Mesothelial cell of epicardium (in vitro differentiated cells): Measurements from ENCODE around the gene LMCD1. TPM values are rescaled to one million over a fixed set of nuclear protein-coding genes. Genes with fewer than 3 reads are reported as not detected.

Experiments used
- DNase-seq, 2 experiments: peaks; one replicate each; pipeline ENCODE4 v3.0.0; 2021; ENCODE audit warnings: low spot score in 2 of 2; ENCODE audit not compliant: unreplicated experiment in 2 of 2
- H3K27ac Mint-ChIP-seq: 2 replicates; pipeline ENCODE4 v1.8.0; 2021; ENCODE audit warnings: mixed read lengths
- H3K27me3 Mint-ChIP-seq: 2 replicates; pipeline ENCODE4 v1.8.0; 2021; ENCODE audit warnings: low read depth, mixed read lengths
- H3K36me3 Mint-ChIP-seq: 2 replicates; pipeline ENCODE4 v1.8.0; 2021; ENCODE audit warnings: mixed read lengths
- H3K4me1 Mint-ChIP-seq: 2 replicates; pipeline ENCODE4 v1.8.0; 2021; ENCODE audit warnings: mixed read lengths
- H3K4me3 Mint-ChIP-seq: 2 replicates; pipeline ENCODE4 v1.8.0; 2021; ENCODE audit warnings: mild to moderate bottlenecking, moderate library complexity, mixed read lengths
- H3K9me3 Mint-ChIP-seq: 2 replicates; pipeline ENCODE4 v1.8.0; 2021; ENCODE audit warnings: mixed read lengths
- total RNA-seq: library from RNA; stranded (reverse); gene quantifications from 3 replicates; pipeline ENCODE4 v1.2.1, GENCODE V29; 2021
- TF ChIP-seq, protein P1 (sequence below): fragments of 200-600 bp; sonication (generic); IDR thresholded peaks from one replicate; pipeline ENCODE4 v1.5.0; 2021; ENCODE audit warnings: antibody characterized with exemption; ENCODE audit not compliant: unreplicated experiment

The LMCD1 gene
- total RNA-seq, 1 donor from 2014 or later, result 20.8 TPM

DNA sequence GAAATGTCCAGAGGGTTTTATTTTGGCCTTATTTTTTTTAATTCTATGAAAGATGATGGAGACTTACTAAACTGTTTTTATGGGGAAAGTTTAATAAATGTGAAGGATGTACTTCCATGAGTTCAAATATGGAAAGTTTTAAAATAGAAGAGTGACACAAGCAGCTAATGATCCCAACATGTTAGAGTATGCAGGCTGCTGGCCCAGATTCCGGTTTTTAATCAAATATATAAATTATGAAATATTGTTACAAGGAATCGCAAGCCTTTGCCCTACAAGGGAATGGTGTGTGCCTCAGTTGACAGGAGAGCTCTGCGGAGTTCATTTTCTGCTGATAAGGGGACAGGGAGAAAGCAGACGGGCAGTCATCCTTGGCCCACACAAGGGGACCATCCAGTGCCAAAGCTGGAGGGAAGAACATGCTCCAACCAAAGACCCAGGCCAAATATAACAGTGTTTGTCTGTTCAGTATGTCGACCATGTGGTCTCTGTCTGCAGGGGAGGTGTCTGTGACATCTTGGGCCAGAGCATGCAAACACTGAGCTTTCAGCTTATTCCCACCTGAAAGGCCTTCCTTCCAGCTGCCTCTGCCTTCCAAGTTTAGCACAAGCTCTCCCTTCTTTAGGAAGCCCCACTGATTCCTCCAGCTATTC is 73.2 kb downstream of the LMCD1 start:
- TF ChIP-seq, protein P1, sequence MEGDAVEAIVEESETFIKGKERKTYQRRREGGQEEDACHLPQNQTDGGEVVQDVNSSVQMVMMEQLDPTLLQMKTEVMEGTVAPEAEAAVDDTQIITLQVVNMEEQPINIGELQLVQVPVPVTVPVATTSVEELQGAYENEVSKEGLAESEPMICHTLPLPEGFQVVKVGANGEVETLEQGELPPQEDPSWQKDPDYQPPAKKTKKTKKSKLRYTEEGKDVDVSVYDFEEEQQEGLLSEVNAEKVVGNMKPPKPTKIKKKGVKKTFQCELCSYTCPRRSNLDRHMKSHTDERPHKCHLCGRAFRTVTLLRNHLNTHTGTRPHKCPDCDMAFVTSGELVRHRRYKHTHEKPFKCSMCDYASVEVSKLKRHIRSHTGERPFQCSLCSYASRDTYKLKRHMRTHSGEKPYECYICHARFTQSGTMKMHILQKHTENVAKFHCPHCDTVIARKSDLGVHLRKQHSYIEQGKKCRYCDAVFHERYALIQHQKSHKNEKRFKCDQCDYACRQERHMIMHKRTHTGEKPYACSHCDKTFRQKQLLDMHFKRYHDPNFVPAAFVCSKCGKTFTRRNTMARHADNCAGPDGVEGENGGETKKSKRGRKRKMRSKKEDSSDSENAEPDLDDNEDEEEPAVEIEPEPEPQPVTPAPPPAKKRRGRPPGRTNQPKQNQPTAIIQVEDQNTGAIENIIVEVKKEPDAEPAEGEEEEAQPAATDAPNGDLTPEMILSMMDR, result no peak
- Mint-ChIP-seq H3K4me3 (no peak overlapping the region), H3K4me1 (no peaks in the 10 kb centered on the region), H3K36me3 (peaks cover 16% of the 10 kb centered on the region), H3K27me3 (no peaks in the 10 kb centered on the region), H3K27ac (no peak overlapping the region), H3K9me3 (peaks cover 6% of the 10 kb centered on the region)
- no peak for DNase-seq

- Mint-ChIP-seq H3K9me3 (peaks cover 6% of the 10 kb centered on the region), H3K4me3 (no peak overlapping the region), H3K36me3 (peaks cover 13% of the 10 kb centered on the region), H3K27ac (no peak overlapping the region), H3K4me1 (no peaks in the 10 kb centered on the region), H3K27me3 (no peaks in the 10 kb centered on the region)
- TF ChIP-seq, protein P1, result no peak
- no peak for DNase-seq
Measured at GRCh38 chr3:8575364-8576104, 73.9 kb downstream of the LMCD1 start.

GRCh38 chr3:8576436-8576835 is 74.8 kb downstream of the LMCD1 start:
- no peak overlapping the region for H3K4me3 Mint-ChIP-seq
- H3K4me1 Mint-ChIP-seq, result no peaks in the 10 kb centered on the region
- H3K9me3 Mint-ChIP-seq, result peaks cover 6% of the 10 kb centered on the region
- H3K27ac Mint-ChIP-seq, result no peak overlapping the region
- TF ChIP-seq, protein P1, result no peak
- peaks cover 9% of the 10 kb centered on the region for H3K36me3 Mint-ChIP-seq
- no peak for DNase-seq
- H3K27me3 Mint-ChIP-seq, result no peaks in the 10 kb centered on the region

DNA sequence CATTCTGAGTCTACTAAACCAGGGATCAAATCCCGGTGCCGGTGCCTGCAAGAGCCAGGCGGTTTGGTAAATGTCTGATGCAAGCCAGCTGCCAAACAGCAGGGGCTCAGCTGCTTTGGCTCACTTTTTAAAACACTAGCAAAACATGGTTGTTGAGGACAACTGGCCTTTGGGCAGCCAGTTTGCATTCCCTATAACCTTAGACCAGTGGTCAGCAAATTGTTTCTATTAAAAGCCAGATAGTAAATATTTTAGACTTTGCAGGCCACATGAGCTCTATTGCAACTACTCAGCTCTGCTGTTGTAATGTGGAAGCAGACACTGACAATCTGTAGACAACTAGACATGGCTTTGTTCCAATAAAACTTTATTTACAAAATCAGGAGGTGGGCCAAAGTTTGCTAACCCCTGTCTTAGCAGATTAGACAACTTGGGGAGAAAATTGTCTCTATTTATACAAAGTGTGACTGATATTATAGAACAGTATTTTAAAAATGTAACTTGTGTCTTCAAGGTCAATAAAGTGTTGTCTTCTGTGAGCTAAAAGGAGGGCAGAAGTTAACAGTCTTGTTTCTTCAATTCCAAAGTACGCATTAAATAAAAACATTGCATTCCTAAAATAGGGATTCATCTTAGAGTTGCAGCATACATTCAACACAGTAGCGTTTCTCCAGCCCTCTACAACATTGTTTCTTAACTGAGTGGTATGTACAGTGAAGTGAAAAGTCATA is 75.4 kb downstream of the LMCD1 start:
- no peak for DNase-seq
- Mint-ChIP-seq H3K36me3 (peaks cover 8% of the 10 kb centered on the region), H3K4me3 (no peak overlapping the region), H3K27ac (no peak overlapping the region), H3K9me3 (peaks cover 6% of the 10 kb centered on the region), H3K4me1 (no peaks in the 10 kb centered on the region), H3K27me3 (no peaks in the 10 kb centered on the region)
- TF ChIP-seq, protein P1, result no peak

DNA sequence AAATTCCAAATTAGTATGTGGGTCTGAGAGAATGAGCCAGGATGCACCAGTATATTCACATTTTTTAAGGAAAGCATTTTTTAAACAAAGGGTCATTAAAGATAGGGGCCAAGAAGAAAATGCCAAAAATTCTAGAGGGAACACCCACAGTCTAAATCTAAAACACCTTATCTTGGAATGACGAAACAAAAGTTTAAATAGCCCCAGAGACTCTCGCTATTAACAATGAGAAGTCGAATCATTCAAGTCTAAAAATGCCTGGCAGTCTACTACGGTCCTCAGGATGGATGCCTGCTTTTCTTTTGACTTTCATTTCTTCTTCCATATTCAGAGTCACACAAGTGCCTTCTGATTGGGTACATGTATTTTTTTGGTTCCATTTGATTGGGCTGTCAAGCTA is 76.7 kb downstream of the LMCD1 start:
- Mint-ChIP-seq H3K4me1 (no peaks in the 10 kb centered on the region), H3K9me3 (peaks cover 6% of the 10 kb centered on the region), H3K4me3 (no peak overlapping the region), H3K27ac (no peak overlapping the region), H3K27me3 (no peaks in the 10 kb centered on the region), H3K36me3 (peaks cover 4% of the 10 kb centered on the region)
- no peak for DNase-seq
- TF ChIP-seq, protein P1, result no peak
